Left renal pelvis (tissue), 4 donors: ENCODE results near the gene NACC2. TPM values are rescaled to one million over a fixed set of nuclear protein-coding genes. Genes with fewer than 3 reads are reported as not detected.

Source experiments
- DNase-seq, 4 donors: peaks; one replicate each; pipeline ENCODE4 v3.0.0-alpha.2; 2013; ENCODE audit warnings: low read depth in 4 of 4, low spot score in 3 of 4
- polyA plus RNA-seq, 4 donors: library from polyadenylated mRNA; unstranded; fragments of 120-200 nt; gene quantifications; one replicate each; pipeline ENCODE4 v1.2.1, GENCODE V29; 2013; ENCODE audit not compliant: insufficient read length in 4 of 4

The NACC2 gene
- polyA plus RNA-seq, 4 donors: 5.3 to 9.4 (median 7.4) TPM

DNA sequence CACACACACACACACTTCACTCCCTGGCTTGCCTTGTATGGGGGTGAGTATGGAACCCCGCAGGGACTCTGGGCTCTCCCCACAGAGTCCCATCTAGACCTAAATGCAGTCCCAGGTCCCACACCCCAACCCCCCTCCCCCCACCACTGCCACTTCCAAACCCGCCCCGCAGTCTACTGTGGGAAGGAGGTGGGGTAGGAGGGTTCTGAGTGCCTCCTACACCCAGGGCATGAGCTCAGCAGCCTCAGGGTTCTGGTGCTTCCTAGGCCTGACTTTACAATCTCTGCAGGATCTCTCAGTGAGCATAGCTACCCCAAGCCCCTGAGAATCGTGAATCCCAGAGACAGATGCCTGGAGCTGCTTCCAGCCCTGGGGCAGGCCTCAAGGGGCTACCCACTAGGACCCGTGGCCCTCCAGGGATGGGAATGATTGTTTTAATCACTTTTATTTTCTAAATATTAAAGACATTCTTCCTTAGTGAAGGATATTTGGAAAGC lies 1.5 kb upstream of the NACC2 start:
- DNase-seq: no peak

- DNase-seq: no peak
These were observed 851 bp downstream of the NACC2 start for GRCh38 chr9:136093995-136094881.

DNA sequence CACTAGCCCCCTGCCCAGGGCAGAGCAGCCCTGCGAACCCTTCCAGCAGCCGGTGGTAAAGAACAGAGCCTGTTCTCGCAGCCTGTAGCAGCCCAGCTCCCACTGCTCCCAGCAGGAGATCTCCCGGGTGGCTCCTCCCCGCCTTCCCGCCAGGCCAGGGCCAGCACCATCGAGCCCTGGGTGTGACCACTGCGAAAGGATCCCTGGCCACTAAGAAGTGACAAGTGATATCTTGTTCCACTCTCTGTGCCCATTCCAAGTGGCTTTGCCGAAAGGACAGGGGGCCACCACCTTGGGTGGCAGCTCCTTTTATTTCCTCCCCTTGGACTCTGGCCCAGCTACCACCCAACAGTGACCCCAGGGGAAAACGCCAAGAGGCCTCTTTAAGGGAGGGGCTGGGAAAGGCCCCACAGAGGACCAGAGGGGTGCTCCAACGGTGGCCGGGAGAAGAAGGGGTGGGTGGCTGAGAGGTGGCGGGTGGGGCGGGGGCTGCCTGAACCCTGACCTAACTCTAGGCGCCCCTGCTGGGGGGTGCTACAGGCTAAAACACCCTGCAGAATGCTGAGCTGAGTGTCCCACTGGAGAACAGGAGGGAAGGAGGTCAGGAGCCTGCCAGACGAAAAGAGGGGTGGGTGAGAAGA lies 1.6 kb downstream of the NACC2 start:
- no peak for DNase-seq

DNA sequence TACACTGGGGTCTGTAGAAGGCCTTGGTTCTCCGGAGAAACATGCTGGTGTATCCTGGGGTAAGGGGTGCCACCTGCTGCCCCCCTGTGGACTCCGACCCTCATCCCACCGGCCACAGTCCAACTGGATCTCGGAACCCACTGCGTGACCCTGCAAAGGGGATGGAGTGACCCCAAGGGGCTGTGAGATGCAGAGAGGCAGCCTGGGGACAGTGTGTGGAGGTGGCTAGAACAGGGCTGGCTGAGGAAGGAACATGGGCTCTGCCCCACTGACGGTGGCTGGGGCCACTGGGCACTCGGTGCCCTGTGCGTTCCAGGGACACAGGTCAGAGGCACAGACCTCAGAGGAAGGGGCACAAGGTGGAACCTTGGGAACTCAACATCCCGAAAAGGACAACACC lies 2.3 kb downstream of the NACC2 start:
- DNase-seq: no peak

DNA sequence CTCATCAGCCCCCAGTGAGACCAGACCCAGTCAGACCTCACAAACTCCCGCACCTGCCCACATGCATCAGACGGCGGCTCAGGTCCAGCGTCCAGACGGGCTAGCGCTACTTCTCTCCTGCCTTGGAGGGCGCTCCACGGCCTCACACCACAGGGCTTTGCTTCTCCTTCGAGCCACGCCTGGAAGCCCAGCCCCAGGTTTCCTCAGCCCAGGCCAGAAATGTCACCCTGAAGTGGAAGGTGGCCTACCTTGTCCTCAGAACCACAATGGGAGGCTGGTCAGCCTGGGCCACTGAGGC lies 2.8 kb downstream of the NACC2 start:
- no peak for DNase-seq

DNA sequence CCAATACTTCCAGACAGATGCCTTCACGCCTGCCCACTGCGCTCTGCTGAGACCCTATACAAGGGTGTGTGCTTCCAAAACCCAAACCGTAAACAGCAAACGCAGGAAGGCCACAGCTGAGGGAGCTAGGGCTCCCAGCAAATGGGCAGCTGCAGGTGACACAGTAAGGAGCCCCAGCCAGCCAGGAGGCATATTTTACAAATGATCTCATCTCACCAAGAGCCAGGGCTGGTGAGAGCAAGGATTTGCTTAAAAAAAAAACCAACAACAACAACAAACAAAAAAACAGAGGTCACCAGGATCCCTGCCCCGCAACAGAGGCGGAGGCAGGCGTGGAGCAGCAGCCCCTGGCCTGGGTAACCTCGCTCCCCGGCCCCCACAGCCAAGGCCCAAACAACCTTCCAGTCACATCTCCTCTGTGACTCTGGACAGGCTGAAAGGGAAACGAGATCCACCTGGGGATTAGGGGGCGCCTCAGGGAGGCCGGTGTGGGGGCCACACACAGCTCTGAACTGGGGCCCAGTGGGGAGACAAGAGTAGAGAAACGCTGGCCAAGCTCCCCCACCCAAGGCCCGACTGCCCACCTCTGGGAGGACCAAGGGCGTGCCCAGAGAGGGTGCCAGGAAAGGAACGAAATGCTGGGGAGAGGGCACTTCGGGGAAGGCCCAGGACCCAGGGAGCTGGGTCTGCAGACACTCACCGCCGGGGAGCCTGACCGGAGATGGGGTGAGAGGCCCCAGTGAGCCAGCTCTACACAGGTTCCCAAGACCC lies 3.3 kb downstream of the NACC2 start:
- DNase-seq: no peak

- no peak for DNase-seq
These were observed 4.1 kb downstream of the NACC2 start for GRCh38 chr9:136090768-136091581.

- no peak for DNase-seq
These were observed 4.9 kb downstream of the NACC2 start for GRCh38 chr9:136090056-136090735.

DNA sequence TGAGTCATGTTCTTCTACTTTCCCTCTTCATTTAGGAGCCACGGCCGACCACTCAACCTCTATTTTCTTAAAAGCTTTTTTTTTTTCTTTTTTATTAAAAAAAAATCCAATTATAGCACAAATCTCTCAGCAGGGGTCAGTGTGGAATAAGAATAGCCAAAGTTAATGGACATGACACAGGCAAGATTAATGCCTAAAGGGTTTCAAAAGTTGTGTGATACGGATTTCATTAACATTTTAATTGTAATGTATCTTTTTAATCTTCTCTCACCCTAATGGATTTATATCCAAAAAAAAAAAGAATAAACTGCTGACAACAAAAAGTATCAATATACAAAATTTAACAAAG lies 5.4 kb downstream of the NACC2 start:
- DNase-seq: no peak

GRCh38 chr9:136088939-136089696 lies 6.0 kb downstream of the NACC2 start:
- DNase-seq: no peak

DNA sequence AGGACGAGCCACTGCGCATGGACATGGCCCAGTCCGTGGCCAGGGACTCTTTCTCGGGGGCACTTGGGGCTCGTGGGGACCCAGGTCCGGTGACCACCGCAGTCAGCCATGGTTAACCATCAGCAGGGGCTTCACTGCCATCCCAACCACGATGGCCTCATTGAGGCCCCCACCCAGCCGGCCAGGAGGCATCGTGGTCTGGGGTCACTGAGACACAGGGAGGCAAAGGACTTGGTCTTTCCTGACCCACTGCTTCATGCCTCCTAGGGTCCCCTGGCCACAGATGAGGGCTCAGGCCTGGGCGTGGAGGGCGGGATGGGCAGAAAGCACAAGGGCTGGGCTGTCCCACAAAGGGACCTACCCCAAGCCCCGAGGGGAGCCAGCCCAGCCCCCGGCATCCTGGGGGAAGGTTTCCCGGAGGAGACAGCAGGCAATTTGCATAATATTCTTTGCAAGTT lies 6.6 kb downstream of the NACC2 start:
- no peak for DNase-seq

GRCh38 chr9:136087741-136088480 lies 7.2 kb downstream of the NACC2 start:
- DNase-seq: no peak

- DNase-seq: no peak
These were observed 7.9 kb downstream of the NACC2 start for GRCh38 chr9:136086951-136087740.

GRCh38 chr9:136086213-136086881 lies 8.7 kb downstream of the NACC2 start:
- no peak for DNase-seq

- DNase-seq: no peak
These were observed 9.3 kb downstream of the NACC2 start for GRCh38 chr9:136085815-136086212.

DNA sequence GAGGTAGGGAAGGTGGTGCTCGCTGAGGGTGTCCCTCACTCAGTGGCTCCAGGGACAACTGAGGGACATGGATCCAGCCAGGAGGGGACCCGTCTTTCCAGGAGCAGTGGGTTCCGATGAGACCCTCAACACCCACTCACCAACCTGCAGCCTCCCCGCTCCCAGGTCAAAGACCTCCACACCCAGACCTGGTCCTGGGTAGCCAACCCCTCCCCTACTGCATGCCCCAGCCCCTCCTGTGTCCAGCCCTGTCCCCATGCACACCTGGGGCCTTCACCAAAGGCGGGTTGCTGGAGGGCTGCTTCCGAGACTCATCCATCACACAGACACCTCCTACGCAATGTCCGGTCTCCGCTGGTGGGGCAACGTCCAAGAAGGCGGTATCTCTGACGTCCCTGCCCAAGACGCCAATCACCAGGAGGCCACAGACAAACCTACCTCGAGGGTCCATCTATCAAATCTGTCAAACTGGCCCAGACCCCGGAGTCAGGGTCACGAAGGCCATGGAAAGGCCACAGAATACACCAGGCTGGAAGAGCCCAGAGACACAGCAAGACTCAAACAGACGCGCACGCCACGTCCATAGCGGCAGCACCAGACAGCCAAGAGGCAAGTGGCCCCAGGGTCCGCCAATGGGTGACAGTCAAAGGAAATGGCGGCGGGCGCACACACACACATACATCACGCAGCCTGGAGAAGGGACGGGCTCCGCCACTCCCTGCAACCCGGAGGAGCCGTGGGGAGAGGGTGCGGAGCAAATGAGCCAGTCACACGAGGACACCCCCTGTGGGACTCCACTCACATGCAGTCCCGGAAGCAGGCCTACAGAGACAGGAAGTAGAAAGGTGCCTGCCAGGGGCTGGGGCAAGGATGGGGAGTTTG lies 10.8 kb downstream of the NACC2 start:
- no peak for DNase-seq
